Non-pigmented ciliary epithelial cell (primary cell): ENCODE data around the gene ZMYND11.
A peak's percentile ranks its signal among the peaks of the same experiment; 100 is the strongest.
"Not testable (repeated sequence)": the region's sequence is repeated elsewhere in the genome, so short reads cannot be mapped to it uniquely, and the experiment has no call there.

Experiments
- DNase-seq: peaks from one replicate; pipeline ENCODE4 v3.0.0-alpha.2; 2010; ENCODE audit warnings: low read depth

ZMYND11 gene

GRCh38 chr10:248307-248706 is 113.1 kb downstream of the ZMYND11 start:
- DNase-seq: no peak

GRCh38 chr10:251982-252582 is 116.8 kb downstream of the ZMYND11 start:
- DNase-seq: no peak

- DNase-seq: no peak
Measured at GRCh38 chr10:260819-261429, 125.7 kb downstream of the ZMYND11 start.

GRCh38 chr10:264160-265073 is 129.2 kb downstream of the ZMYND11 start:
- DNase-seq: not testable (repeated sequence)

GRCh38 chr10:265074-265440 is 129.8 kb downstream of the ZMYND11 start:
- not testable (repeated sequence) for DNase-seq

GRCh38 chr10:265816-266588 is 130.7 kb downstream of the ZMYND11 start:
- not testable (repeated sequence) for DNase-seq

GRCh38 chr10:266974-267425 is 131.7 kb downstream of the ZMYND11 start:
- DNase-seq: peak; percentile 17

- DNase-seq: no peak
Measured at GRCh38 chr10:267705-268104, 132.4 kb downstream of the ZMYND11 start.

GRCh38 chr10:269440-270074 is 134.3 kb downstream of the ZMYND11 start:
- DNase-seq: no peak

- DNase-seq: no peak
Measured at GRCh38 chr10:271201-271600, 135.9 kb downstream of the ZMYND11 start.

- DNase-seq: no peak
Measured at GRCh38 chr10:271722-272121, 136.5 kb downstream of the ZMYND11 start.

- no peak for DNase-seq
Measured at GRCh38 chr10:273088-273487, 137.8 kb downstream of the ZMYND11 start.

GRCh38 chr10:274866-275265 is 139.6 kb downstream of the ZMYND11 start:
- no peak for DNase-seq

- DNase-seq: no peak
Measured at GRCh38 chr10:275680-276079, 140.4 kb downstream of the ZMYND11 start.

- DNase-seq: no peak
Measured at GRCh38 chr10:277963-278362, 142.7 kb downstream of the ZMYND11 start.

GRCh38 chr10:278707-279106 is 143.5 kb downstream of the ZMYND11 start:
- DNase-seq: no peak

GRCh38 chr10:279232-279631 is 144.0 kb downstream of the ZMYND11 start:
- DNase-seq: no peak

- DNase-seq: no peak
Measured at GRCh38 chr10:279655-280054, 144.4 kb downstream of the ZMYND11 start.

- no peak for DNase-seq
Measured at GRCh38 chr10:282294-283139, 147.3 kb downstream of the ZMYND11 start.

GRCh38 chr10:283140-283479 is 147.9 kb downstream of the ZMYND11 start:
- DNase-seq: no peak

- no peak for DNase-seq
Measured at GRCh38 chr10:283916-284356, 148.7 kb downstream of the ZMYND11 start.
